KOPT-K1 (cell line): ENCODE measurements around the gene F2RL2.

ENCODE experiments used
- H3K27ac ChIP-seq: fragments of 200-600 bp; sonication (generic); 2 replicates; pipeline ENCODE4 v1.5.1; 2016; ENCODE audit warnings: antibody characterized with exemption, mild to moderate bottlenecking, low read depth, low read length; ENCODE audit not compliant: poor library complexity, severe bottlenecking
- H3K36me3 ChIP-seq: fragments of 200-600 bp; sonication (generic); 2 replicates; pipeline ENCODE4 v1.5.1; 2017; ENCODE audit warnings: antibody characterized with exemption, mild to moderate bottlenecking, low read length, moderate library complexity; ENCODE audit not compliant: insufficient read depth
- H3K9me3 ChIP-seq: fragments of 200-600 bp; sonication (generic); 2 replicates; pipeline ENCODE4 v1.5.1; 2017; ENCODE audit warnings: antibody characterized with exemption, low read length, mild to moderate bottlenecking; ENCODE audit not compliant: insufficient read depth, poor library complexity, severe bottlenecking

Gene F2RL2

DNA sequence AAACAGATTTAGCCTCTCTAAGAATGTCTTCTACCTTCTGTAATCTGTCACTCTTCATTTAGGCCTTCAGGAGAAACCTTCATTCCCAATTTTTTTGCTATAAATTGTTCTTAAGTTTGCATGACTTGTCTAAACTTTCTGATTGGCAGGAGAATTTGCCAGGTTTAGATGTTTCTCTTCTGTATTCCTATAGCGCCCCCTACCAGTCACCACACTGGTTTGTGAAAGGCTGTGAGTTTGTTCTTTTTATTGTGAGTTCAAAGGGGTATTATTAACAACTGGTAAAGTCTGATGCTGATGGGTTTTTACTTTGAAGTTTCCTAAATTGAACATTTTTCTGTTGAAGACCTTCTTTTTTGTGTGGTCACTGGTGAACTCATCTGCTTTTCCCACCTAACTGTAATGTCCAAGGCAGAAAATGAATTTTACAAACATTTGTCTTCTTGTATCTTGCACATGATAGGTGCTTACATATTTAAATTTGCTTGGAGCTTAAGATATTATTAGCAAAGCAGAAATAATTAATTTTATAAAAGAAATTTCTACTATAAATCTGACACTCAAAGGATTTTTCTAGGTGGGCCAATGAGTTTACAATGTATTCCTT is 18.4 kb upstream of the F2RL2 start:
- H3K36me3 ChIP-seq: peaks cover 92% of the 10 kb centered on the region
- H3K27ac ChIP-seq: no peak overlapping the region
- H3K9me3 ChIP-seq: no peaks in the 10 kb centered on the region

DNA sequence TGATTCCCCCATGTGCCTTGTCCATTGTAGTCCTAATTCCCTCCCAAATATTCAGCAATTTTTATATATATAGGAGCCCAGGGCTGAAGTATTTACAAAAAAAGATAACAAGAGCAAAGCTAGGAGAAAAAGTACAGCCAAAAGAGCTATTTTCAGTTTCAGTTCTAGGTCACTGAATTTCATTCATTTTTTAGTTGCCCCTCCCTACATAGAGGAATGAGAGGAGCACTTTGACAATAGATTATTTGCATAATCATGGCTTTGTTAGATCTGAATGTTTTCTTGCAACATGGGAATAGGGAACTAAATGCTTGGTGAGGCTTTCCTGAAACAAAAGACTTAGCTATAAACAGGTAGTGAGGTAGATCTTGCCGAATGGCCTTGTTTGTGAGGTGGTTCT is 15.3 kb upstream of the F2RL2 start:
- H3K36me3 ChIP-seq: peaks cover 96% of the 10 kb centered on the region
- no peaks in the 10 kb centered on the region for H3K9me3 ChIP-seq
- H3K27ac ChIP-seq: peak overlapping the region; percentile 17

DNA sequence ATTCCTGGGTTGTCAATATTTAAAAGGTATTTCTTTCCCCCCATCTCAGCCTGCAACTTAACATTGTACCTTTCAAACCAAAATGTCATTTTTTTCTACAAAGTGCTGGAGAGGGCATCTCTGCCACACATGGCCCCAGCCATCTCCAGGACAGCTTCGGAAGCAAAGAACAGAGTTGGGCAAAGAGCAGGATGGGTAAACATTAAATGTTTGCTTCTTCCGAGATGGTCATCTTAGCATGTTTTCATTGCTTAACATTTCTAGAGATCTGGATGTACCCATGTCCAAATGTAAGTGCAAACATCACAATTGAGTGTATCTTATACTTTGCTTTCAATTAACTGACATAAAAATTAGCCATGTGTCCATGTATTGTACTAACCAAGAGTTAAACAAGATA is 14.3 kb upstream of the F2RL2 start:
- H3K36me3 ChIP-seq: peaks cover 94% of the 10 kb centered on the region
- no peak overlapping the region for H3K27ac ChIP-seq
- no peaks in the 10 kb centered on the region for H3K9me3 ChIP-seq

DNA sequence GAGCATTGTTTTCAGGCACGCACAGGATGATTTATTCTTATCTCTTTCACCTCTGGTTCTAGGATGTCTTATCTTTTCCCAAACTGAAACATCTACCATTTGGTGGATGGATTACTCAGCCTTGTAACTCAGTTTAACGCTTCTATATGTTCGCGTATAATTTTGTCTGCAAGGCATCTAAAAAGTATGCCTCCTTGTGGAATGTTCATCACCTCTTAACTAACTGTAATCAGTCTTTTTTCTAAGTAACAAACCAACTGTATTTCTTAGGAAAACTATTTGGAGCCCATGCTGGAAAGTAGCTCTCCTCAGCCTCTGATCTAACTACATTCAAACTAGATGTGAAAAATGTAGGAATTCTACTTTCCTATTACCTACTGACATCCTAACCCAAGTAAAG is 11.5 kb upstream of the F2RL2 start:
- peaks cover 81% of the 10 kb centered on the region for H3K36me3 ChIP-seq
- no peak overlapping the region for H3K27ac ChIP-seq
- H3K9me3 ChIP-seq: no peaks in the 10 kb centered on the region

DNA sequence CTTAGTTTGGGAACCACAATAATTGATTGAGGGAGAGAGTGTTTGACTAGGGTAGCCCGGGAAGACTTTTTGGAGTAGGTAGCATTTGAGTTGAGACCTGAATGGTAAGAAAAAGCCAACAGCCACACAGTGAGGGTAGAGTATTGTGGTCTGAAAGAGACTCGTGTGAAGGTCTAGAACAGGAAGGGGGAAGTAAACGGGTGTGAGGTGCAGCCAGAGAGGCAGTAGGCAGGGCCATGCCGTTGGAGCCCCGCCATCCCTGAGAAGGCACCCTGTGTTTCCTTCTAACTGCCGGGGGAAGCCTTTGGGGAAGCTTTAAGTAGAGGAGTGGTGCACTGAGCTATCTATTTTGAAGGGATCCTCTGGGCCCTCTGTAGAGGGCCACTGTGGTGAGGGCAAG is 3.5 kb upstream of the F2RL2 start:
- peaks cover 6% of the 10 kb centered on the region; the same call in 1 of the 2 replicates for H3K36me3 ChIP-seq
- H3K27ac ChIP-seq: peak overlapping the region; percentile 87
- no peaks in the 10 kb centered on the region for H3K9me3 ChIP-seq

DNA sequence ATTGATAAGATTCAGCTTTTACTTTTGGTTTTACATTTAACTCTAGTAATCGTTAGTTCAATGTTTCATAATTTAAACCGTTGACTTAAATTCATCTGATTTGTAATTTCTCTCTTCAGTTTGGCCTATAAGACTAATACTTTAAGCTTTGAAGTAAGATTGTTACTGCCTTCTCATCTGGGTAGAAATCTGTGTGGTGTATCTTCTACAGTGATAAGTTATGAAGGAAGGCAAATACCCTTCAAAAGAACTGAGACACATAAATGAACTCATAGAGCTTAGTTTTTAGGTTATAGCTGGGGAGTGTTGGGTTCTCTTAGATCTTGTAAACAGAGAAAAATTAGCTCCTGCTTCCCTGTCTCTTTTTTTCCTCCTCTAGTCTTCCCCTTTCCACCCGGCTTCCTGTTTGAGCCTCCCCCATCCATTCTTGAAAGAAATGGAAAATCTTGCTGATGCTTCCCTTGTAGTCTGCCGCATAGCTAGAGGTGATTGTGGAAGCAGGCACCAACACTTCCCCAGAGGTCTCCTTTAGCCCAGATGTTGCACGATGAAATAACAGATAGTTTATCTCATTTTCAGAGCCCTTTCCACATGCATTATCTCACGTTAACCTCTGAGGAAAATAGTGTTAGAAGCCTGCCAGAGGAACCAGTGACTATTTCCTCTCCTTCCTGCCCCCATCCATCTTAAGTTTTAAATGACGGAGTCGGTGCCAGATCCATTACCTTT is 2.0 kb upstream of the F2RL2 start:
- Histone ChIP-seq H3K36me3 (no peaks in the 10 kb centered on the region), H3K9me3 (no peaks in the 10 kb centered on the region), H3K27ac (peak overlapping the region; percentile 87)

DNA sequence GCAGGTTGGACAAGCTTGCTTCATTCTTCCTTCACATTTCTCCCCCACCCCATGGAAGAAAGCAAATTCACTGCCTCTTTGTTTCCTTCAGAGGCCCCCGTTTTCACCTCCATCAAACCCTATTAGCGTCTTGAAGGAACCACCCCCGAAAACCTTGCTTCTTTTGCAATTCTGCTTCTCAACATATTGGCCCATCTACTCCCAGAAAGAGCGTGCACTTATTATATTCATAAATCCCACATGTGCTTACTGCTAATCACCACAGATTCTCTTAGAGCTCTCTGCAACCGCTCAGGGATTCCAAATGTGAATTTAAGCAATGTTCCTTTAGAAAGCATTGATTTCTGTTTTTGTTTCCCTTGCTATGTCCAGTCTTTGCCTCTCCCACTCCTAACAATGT is 1.1 kb downstream of the F2RL2 start:
- Histone ChIP-seq H3K9me3 (no peaks in the 10 kb centered on the region), H3K27ac (peak overlapping the region; percentile 87), H3K36me3 (peaks cover 13% of the 10 kb centered on the region)

DNA sequence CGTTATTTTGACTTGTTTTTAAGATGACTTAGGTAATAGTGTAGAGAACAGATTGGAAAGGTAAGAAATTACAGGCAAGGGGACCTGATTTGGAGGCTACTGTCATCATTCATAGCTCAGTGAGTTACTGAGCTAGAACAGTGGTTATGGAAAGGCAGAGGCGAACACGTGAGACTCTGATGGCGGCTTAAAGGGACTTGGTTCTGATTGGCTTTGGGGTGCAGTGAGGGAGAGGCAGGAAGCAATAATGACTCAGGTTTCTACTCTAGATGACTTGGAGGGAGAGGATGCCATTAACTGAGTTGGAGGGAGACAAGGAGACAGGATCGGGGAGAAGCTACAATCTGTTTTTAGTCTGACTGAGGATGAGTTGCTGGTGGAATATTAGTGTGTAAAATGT is 3.0 kb downstream of the F2RL2 start:
- no peak overlapping the region for H3K27ac ChIP-seq
- H3K9me3 ChIP-seq: no peaks in the 10 kb centered on the region
- H3K36me3 ChIP-seq: peaks cover 18% of the 10 kb centered on the region

DNA sequence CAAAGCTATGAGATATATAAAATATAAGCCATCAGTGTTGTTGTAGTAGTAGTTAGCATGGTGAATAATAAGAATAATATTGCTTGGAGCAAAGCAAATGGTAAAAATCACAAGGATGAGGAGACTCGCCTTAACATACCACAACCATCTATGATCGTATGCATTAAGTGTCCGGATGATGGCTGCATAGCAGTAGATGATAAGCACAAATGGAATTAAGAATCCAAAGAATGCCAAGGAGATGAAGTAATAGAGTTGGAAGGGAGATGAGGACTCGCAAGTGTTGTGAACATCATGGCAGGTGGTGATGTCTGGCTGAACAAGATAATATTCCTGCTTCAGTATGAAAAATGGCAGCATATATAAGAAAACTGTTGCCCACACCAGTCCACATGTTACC is 5.5 kb downstream of the F2RL2 start:
- Histone ChIP-seq H3K27ac (no peak overlapping the region), H3K9me3 (no peaks in the 10 kb centered on the region), H3K36me3 (peaks cover 30% of the 10 kb centered on the region)

DNA sequence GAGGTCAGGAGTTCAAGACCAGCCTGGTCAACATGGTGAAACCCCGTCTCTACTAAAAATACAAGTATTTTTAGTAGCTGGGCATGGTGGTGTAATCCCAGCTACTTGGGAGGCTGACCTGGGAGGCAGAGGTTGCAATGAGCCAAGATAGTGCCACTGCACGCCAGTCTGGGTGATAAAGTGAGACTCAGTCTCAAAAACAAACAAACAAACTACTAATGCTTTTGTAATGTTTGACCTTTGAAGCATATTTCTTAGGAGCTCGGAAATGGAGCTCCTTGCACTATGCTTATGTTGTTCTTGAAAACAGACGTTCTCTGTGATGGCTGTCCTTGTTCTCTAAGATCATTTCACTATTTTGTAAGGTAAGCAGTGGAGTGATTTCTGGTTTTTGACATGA is 6.0 kb downstream of the F2RL2 start:
- H3K9me3 ChIP-seq: no peaks in the 10 kb centered on the region

DNA sequence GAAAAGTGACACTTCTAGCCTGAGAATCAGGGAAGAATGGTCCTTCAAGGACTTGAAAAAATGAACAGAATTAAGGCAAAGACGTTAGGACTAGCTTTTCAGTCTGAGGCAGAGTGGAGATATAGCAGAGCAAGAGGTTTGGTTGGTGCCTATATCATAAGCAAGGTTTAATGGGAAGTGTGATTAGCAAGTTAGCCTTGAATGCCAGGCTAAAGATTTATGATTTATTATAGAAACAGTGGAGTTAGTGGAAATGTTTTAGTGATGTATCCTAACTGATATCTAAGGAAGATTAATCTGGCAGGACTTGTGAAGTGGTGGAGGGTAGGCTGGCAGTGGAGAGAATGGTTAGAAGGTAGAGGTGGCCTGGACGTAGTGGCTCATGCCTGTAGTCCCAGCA is 7.0 kb downstream of the F2RL2 start:
- Histone ChIP-seq H3K9me3 (no peaks in the 10 kb centered on the region), H3K36me3 (peaks cover 39% of the 10 kb centered on the region), H3K27ac (no peak overlapping the region)

More for the DNA sequence above, 6.0 kb downstream of the F2RL2 start:
- Histone ChIP-seq H3K36me3 (peaks cover 30% of the 10 kb centered on the region), H3K27ac (no peak overlapping the region)

DNA sequence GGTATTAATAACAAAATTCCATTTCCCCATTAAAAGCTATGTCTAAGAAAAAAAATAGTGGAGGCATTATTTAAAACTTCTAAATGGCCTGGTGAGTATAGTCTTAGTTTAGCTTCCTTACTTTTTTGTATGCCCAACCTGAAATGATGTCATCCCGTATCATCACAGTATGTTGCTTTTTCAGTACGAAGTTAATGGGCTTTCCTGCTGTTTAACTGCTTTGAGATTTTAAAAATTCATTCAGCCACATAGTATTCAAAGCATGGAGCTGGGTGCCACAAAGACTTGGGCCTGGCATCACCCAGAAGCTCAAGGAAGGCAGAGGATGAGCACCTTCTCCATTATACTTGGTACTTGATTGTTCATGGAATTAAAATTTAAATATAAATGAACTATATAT is 7.4 kb downstream of the F2RL2 start:
- H3K27ac ChIP-seq: no peak overlapping the region
- H3K36me3 ChIP-seq: peaks cover 43% of the 10 kb centered on the region
- no peaks in the 10 kb centered on the region for H3K9me3 ChIP-seq

DNA sequence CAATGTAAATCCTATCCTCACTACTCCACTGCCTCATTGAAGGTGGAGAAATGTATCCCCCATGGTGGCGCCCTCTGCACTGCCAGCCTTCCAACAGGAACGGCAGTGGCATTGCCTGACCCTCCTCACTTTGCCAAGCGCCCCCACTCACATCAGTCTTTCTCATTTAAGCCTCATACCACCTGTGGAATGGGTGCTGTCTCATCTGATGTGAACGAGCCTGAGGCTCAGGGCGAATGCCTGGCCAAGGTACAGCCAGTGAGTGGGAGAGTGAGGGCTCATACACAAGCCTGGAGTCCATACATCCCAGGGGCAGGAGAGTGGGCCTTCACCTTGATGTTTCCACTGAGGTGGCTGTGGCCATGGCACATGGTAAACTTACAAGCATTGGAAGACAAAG is 10.3 kb downstream of the F2RL2 start:
- Histone ChIP-seq H3K9me3 (no peaks in the 10 kb centered on the region), H3K27ac (no peak overlapping the region), H3K36me3 (peaks cover 39% of the 10 kb centered on the region)

DNA sequence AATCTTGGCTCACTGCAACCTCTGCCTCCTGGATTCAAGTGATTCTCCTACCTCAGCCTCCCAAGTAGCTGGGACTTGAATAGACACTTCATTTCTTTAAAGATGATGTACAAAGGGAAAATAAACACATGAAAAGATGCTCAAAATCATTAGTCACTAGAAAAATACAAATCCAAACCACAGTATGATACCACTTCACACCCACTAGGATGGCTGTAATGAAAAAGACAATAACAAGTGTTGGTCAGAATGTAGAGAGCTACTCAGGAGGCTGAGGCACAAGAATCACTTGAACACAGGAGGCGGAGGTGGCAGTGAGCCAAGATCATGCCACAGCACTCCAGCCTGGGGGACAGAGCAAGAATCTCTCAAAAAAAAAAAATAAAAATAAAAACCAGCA is 13.0 kb downstream of the F2RL2 start:
- H3K27ac ChIP-seq: no peak overlapping the region
- H3K9me3 ChIP-seq: no peaks in the 10 kb centered on the region
- peaks cover 42% of the 10 kb centered on the region; the same call in 1 of the 2 replicates for H3K36me3 ChIP-seq

DNA sequence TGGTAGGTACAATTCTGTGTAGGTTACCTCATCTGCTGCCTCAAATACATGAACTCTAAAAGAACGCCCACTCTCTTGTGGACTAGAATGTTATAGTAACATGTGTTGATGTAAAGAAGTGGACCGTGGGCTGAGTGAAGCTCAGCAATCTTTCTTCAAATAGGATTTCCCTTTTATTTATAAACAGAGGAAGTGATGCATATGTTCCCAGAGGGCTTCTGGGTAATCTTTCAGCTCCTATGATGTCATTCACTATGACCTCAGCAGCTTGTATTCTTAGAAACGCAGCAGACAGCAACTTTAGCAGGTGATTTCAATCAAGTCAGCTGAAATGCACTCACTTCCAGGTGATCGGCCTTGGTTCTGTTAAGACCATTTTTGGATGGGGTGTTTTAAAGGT is 14.4 kb downstream of the F2RL2 start:
- Histone ChIP-seq H3K36me3 (peaks cover 44% of the 10 kb centered on the region; the same call in 1 of the 2 replicates), H3K9me3 (no peaks in the 10 kb centered on the region), H3K27ac (no peak overlapping the region)

DNA sequence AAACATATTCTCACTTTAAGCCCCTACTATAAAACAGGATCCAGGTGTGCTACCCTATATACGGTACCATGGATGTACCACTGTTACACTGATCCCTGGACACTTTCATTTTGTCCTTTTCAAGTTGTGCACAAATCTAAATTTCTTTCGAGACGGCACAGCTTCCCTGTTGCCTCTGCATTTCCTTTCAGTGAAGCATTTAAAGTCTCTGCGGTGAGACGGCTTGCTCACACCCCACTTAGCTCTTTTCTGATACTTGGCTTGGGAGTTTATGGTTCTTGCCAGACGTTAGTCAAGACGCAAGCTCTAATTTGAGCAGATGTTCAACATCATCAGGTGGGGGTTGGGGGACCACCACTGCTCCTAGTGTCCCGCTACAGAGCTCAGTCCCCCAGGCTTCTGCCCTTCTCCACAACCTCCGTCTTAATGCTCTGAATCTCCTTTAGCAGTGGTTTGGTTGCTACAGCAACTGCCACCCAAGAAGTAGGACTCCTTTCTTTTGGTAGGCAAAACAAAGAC is 15.8 kb downstream of the F2RL2 start:
- H3K9me3 ChIP-seq: no peaks in the 10 kb centered on the region
- H3K36me3 ChIP-seq: peaks cover 44% of the 10 kb centered on the region; the same call in 1 of the 2 replicates
- H3K27ac ChIP-seq: no peak overlapping the region
